K562 (cell line): Measurements from ENCODE around the gene GABRB2. TPM values are rescaled to one million over a fixed set of nuclear protein-coding genes. Genes with fewer than 3 reads are reported as not detected.

ENCODE experiments used
- ATAC-seq: fragments of 200-7000 bp; cut with Tn5 transposase; 3 replicates; pipeline ENCODE4 v1.9.1; 2020; ENCODE audit warnings: moderate library complexity
- BruUV-seq: library from RNA; stranded (reverse); fragments of 400-500 nt; replicated peaks from 2 replicates; lab custom pipeline; 2021; lab: Mats Ljungman, UMichigan
- CTCF ChIA-PET: fragments of 300-600 bp; formaldehyde crosslinking; extraction: SDS; loops from one replicate; lab custom pipeline; 2021; ENCODE audit warnings: low intra/inter-chr PET ratio; lab: Yijun Ruan, JAX
- POLR2A ChIA-PET: fragments of 300-600, 350-650 bp; sonication (Branson Sonifier 250); formaldehyde crosslinking; extraction: SDS; loops from one replicate; lab custom pipeline; 2021; ENCODE audit warnings: antibody characterized with exemption, inconsistent platforms; lab: Yijun Ruan, JAX
- DNase-seq, 4 experiments: peaks; one replicate each; pipeline versions ENCODE4 v3.0.0 to v3.0.0-alpha.2; 2011 to 2018; ENCODE audit warnings: low spot score in 3 of 4, mixed read lengths in 3 of 4; ENCODE audit errors: extremely low read depth in 1 of 4
- FAIRE-seq: peaks from 2 replicates; lab custom pipeline; 2011; peaks lifted over from hg19 to GRCh38; lab: Jason Lieb, UNC
- H2AFZ ChIP-seq: 2 replicates; pipeline ENCODE4 v1.6.0; 2011; ENCODE audit warnings: low read depth, low read length, control low read depth, inconsistent platforms
- H3K27ac ChIP-seq: fragments of 200-600 bp; 3 replicates; pipeline ENCODE4 v1.8.0; 2011; ENCODE audit warnings: low read depth, mild to moderate bottlenecking, control low read depth, inconsistent platforms, low read length, moderate library complexity, mixed read lengths; ENCODE audit errors: extremely low read depth
- H3K27me3 ChIP-seq, 2 experiments: fragments of 300-600 bp in 1 of 2; 2 replicates in 1 of 2; 3 replicates in 1 of 2; pipeline versions ENCODE4 v1.6.0 to v1.8.0; 2011; ENCODE audit warnings: inconsistent platforms in 2 of 2, low read length in 2 of 2, mild to moderate bottlenecking in 1 of 2, mixed read lengths in 1 of 2, moderate library complexity in 1 of 2; ENCODE audit not compliant: control insufficient read depth in 2 of 2, insufficient read depth in 2 of 2
- H3K36me3 ChIP-seq: fragments of 300-600 bp; 3 replicates; pipeline ENCODE4 v1.8.0; 2011; ENCODE audit warnings: mild to moderate bottlenecking, low read length, inconsistent platforms; ENCODE audit not compliant: control insufficient read depth, insufficient read depth
- H3K4me1 ChIP-seq, 2 experiments: fragments of 200-600 bp in 1 of 2; replicated peaks in 1 of 2; 2 replicates in 1 of 2; 3 replicates in 1 of 2; pipeline versions ENCODE4 v1.5.1 to v1.8.0; 2011; ENCODE audit warnings: inconsistent platforms in 2 of 2, low read length in 2 of 2, mild to moderate bottlenecking in 1 of 2, mixed read lengths in 1 of 2, moderate library complexity in 1 of 2; ENCODE audit not compliant: control insufficient read depth in 2 of 2, insufficient read depth in 2 of 2
- H3K4me2 ChIP-seq: 2 replicates; pipeline ENCODE4 v1.6.1; 2011; ENCODE audit warnings: low read length, control low read depth, inconsistent platforms, mixed read lengths; ENCODE audit not compliant: insufficient read depth
- H3K4me3 ChIP-seq: fragments of 200-600 bp; sonication (generic), shearing (Covaris generic); 2 replicates; pipeline ENCODE4 v1.5.1; 2016; ENCODE audit warnings: control low read depth, inconsistent platforms
- H3K79me2 ChIP-seq: fragments of 200-600 bp; 3 replicates; pipeline ENCODE4 v1.8.0; 2011; ENCODE audit warnings: low read length, inconsistent platforms; ENCODE audit not compliant: control insufficient read depth, insufficient read depth
- H3K9ac ChIP-seq, 2 experiments: 2 replicates each; pipeline versions ENCODE4 v1.6.0 to v1.6.1; 2011; ENCODE audit warnings: low read depth in 2 of 2, low read length in 2 of 2, control low read depth in 1 of 2, inconsistent platforms in 1 of 2, mild to moderate bottlenecking in 1 of 2, mixed read lengths in 1 of 2; ENCODE audit not compliant: insufficient read depth in 1 of 2
- H3K9me1 ChIP-seq: one replicate; pipeline ENCODE4 v1.6.0; 2011; ENCODE audit warnings: inconsistent platforms, mild to moderate bottlenecking, low read length, moderate library complexity; ENCODE audit not compliant: control insufficient read depth, insufficient read depth
- H3K9me3 ChIP-seq: replicated peaks from 2 replicates; pipeline ENCODE4 v1.5.1; 2011; ENCODE audit warnings: low read depth, low read length, inconsistent platforms; ENCODE audit not compliant: control insufficient read depth, insufficient read depth
- H4K20me1 ChIP-seq: replicated peaks from 2 replicates; pipeline ENCODE4 v1.6.1; 2011; ENCODE audit warnings: low read length, inconsistent platforms, mixed read lengths; ENCODE audit not compliant: control insufficient read depth, insufficient read depth
- BACH1 ChIP-seq: fragments of 200-800 bp; sonication (Bioruptor generic); IDR thresholded peaks from 2 replicates; pipeline ENCODE4 v1.6.1; 2016; ENCODE audit warnings: missing genetic modification characterization, missing compliant biosample characterization
- CC2D1A ChIP-seq: fragments of 450-650 bp; IDR thresholded peaks from 2 replicates; pipeline ENCODE4 v1.6.1; 2017; ENCODE audit warnings: mild to moderate bottlenecking
- DLX4 ChIP-seq: fragments of 250-450 bp; sonication (Bioruptor Pico); IDR thresholded peaks from 2 replicates; pipeline ENCODE4 v1.6.1; 2021; ENCODE audit warnings: mild to moderate bottlenecking
- HLTF ChIP-seq: fragments of 450-650 bp; IDR thresholded peaks from 2 replicates; pipeline ENCODE4 v1.6.1; 2016
- HNRNPLL ChIP-seq: fragments of 200-400 bp; formaldehyde crosslinking; IDR thresholded peaks from 2 replicates; pipeline ENCODE4 v1.6.1; 2017; ENCODE audit warnings: low read length, low read depth, mild to moderate bottlenecking; ENCODE audit not compliant: poor library complexity, severe bottlenecking
- TRIM25 ChIP-seq: fragments of 450-650 bp; IDR thresholded peaks from 2 replicates; pipeline ENCODE4 v1.7.0; 2016; ENCODE audit warnings: borderline replicate concordance
- ZBTB17 ChIP-seq: fragments of 450-650 bp; formaldehyde crosslinking; IDR thresholded peaks from 2 replicates; pipeline ENCODE4 v1.4.0; 2020; ENCODE audit warnings: mild to moderate bottlenecking
- ZBTB34 ChIP-seq: fragments of 250-450 bp; sonication (Bioruptor Pico); IDR thresholded peaks from 2 replicates; pipeline ENCODE4 v1.8.0; 2021; ENCODE audit warnings: mild to moderate bottlenecking, moderate library complexity
- ZBTB40 ChIP-seq, 2 experiments: fragments of 450-650 bp in 1 of 2; sonication (generic) in 1 of 2; formaldehyde crosslinking in 1 of 2; IDR thresholded peaks; 2 replicates each; pipeline versions ENCODE4 v1.7.1 to v1.9.0; 2016 to 2022; ENCODE audit warnings: inconsistent platforms in 1 of 2, mild to moderate bottlenecking in 1 of 2, missing genetic modification reagents in 1 of 2
- WGBS: fragments of 100-300 bp; shearing (Covaris generic); methylation state at CpG from one replicate; pipeline ENCODE4 v1.1.6; 2016; ENCODE audit warnings: low coverage, mixed read lengths; ENCODE audit not compliant: insufficient coverage; ENCODE audit errors: missing lambda C conversion rate; 5-methylcytosine and 5-hydroxymethylcytosine counted together
- in situ Hi-C: fragments of 300-500 bp; cut with MboI; formaldehyde crosslinking; loops from 4 replicates; pipeline ENCODE4 v1.15.0; 2018; ENCODE audit warnings: inconsistent platforms, mixed read lengths
- intact Hi-C: fragments of 100-400 bp; cut with micrococcal nuclease; formaldehyde crosslinking; loops from 2 replicates; pipeline ENCODE4 v1.14.2; 2022
- polyA plus RNA-seq, 8 experiments: library from polyadenylated mRNA; depleted of rRNA in 4 of 8; stranded (reverse) in 5 of 8; unstranded in 3 of 8; fragments of >200 nt; fragmentation: Nextera tagmentation in 2 of 8; fragmentation: Illumina TruSeq in 1 of 8; extraction: Ambion mirVana in 2 of 8; extraction: Trizol in 1 of 8; gene quantifications; 2 replicates each; pipeline versions ENCODE4 v1.2.1 to v1.2.3, GENCODE V29; 2011 to 2014; ENCODE audit warnings: inconsistent platforms in 1 of 8, missing spikeins in 1 of 8
- total RNA-seq, 7 experiments: library from RNA; depleted of rRNA in 6 of 7; stranded (reverse); fragments of >200 nt in 6 of 7; fragmentation: Illumina TruSeq in 2 of 7; extraction: Trizol in 2 of 7; gene quantifications; 2 replicates each; pipeline versions ENCODE4 v1.2.1 to v1.2.3, GENCODE V29; 2011 to 2021; ENCODE audit warnings: low replicate concordance in 1 of 7

GABRB2 gene
- total and polyA plus RNA-seq, 9 of the 15 experiments (the other 6 are each of a cell fraction or from before 2014, with no cell fraction given): not detected

GRCh38 chr5:161286066-161286655, 260.4 kb downstream of the GABRB2 start:
- no peak for DNase-seq
- Histone ChIP-seq H3K4me3 (no peak overlapping the region), H3K4me2 (no peak overlapping the region), H3K27me3 (no peaks in the 10 kb centered on the region), H3K79me2 (no peaks in the 10 kb centered on the region), H3K9ac (no peak overlapping the region), H3K27ac (no peak overlapping the region), H3K9me1 (no peaks in the 10 kb centered on the region), H2AFZ (no peak overlapping the region), H3K4me1 (no peaks in the 10 kb centered on the region), H4K20me1 (no peaks in the 10 kb centered on the region), H3K36me3 (no peaks in the 10 kb centered on the region), H3K9me3 (no peaks in the 10 kb centered on the region)
- intact Hi-C loops (no loop called here), in situ Hi-C loops (no loop called here)
- ChIA-PET CTCF (no interaction called here), POLR2A (no interaction called here)
- BruUV-seq: no TSS peak
- WGBS: 0% methylated on average over 2 of the region's 3 CpGs
- FAIRE-seq: no peak
- ATAC-seq: no peak
- TF ChIP-seq ZBTB17 (CRISPR knock-in tag) (no peak), TRIM25 (no peak), ZBTB40 (IDR thresholded peaks at IDR 0.05) (no peak), ZBTB40 (CRISPR knock-in tag; IDR thresholded peaks at IDR 0.05) (no peak), HNRNPLL (no peak), BACH1 (tag) (no peak), ZBTB34 (CRISPR knock-in tag) (no peak), DLX4 (CRISPR knock-in tag) (no peak), CC2D1A (no peak), HLTF (no peak)
